HG03095 (cell line): Measurements from ENCODE around the gene CTSF.
"Not testable (repeated sequence)": the region's sequence is repeated elsewhere in the genome, so short reads cannot be mapped to it uniquely, and the experiment has no call there.

Experiments used
- ATAC-seq: cut with Tn5 transposase; IDR thresholded peaks from one replicate; pipeline ENCODE4 v1.9.1; 2021; ENCODE audit warnings: moderate library complexity; ENCODE audit not compliant: unreplicated experiment

The CTSF gene

GRCh38 chr11:66540598-66540997 lies 27.8 kb downstream of the CTSF start:
- ATAC-seq, result not testable (repeated sequence)

DNA sequence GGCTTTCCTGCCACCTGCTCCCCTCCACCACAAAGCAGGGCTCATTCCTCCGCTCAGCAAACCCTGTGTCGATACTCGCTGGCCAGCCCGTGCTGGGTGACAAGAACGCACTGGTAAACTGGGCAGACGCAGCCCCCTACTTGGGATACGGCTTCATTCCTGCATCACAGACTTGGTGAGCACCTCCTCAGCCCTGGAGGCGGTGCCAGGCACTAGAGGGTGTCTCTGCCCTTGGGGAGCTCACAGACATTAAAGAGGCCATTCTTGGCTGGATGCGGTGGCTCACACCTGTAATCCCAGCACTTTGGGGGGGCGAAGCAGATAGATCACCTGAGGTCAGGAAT lies 28.6 kb downstream of the CTSF start:
- no peak for ATAC-seq

GRCh38 chr11:66539170-66539869 lies 29.1 kb downstream of the CTSF start:
- no peak for ATAC-seq

GRCh38 chr11:66532784-66533183 lies 35.6 kb downstream of the CTSF start:
- ATAC-seq, result no peak

DNA sequence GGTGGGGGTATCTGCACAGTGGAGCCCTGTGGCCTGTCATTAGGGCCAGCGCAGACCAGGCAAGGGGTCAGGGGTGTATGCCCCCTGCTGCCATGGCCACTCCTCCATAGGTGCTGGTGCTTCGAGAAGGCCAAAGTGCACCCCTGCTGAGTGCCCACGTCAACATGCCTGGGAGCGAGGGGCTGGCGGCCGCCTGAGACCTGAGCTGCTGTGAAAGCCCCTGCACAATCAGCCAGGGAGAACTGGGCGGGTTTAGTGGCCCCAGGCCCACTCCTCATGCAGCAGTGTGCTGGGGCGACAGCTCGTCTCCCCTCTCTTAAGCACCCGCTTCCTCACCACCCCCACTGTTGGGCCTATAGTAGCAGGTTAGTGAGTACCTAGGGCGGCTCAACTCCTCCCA lies 36.6 kb downstream of the CTSF start:
- no peak for ATAC-seq

DNA sequence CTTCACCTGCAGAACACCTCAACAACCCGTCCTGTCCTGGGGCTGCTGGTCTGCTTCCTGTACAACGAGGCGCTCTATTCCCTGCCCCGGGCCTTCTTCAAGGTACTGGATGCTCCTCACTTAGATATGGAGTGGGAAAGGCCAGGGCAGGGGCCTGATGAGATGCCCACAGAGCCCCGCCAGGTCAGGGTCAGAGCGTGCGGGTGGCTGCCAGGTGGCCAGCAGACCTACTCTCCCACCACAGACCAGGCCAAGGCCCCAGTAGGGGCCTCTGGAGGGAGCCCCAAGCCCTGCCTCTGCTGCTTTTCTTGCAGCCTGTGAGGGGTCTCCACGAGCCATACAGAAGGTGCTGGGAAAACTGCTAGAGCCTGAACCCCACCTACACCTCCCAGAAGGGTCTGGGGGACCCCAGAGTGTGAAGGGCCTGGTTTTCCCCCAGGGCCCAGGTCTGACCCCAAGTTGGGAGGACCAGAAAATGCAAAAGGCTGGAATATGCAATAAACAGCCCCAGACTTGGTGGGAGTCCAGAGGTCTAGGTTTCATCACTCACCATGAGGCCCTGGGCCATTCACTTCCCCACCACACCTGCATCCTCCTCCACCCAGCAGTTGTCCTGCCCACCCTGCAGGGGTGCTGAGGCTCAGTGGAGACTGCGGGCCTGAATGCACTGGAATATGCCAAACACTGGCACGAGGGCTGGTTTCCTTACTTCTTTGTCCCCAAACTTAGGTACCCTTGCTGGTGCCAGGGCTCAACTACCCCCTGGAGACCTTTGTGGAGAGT lies 37.3 kb downstream of the CTSF start:
- ATAC-seq, result no peak

DNA sequence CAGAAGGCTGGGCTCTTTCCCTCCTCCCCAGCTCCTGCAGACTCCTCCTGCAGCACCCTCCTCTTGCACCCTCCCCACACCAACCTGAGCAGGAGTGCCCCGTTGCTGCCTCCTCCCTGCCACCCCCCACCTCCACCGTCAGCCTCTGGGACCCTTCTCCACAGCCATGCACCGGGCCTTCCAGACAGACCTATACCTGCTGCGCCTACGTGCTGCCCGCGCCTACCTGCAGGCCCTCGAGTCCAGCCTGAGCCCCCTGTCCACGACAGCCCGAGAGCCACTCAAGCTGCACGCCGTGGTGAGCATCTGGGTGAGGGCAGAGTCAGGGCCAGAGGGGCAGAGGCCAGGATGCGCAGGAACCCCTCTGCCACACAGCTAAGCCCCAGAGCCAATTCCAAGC lies 38.8 kb downstream of the CTSF start:
- no peak for ATAC-seq

DNA sequence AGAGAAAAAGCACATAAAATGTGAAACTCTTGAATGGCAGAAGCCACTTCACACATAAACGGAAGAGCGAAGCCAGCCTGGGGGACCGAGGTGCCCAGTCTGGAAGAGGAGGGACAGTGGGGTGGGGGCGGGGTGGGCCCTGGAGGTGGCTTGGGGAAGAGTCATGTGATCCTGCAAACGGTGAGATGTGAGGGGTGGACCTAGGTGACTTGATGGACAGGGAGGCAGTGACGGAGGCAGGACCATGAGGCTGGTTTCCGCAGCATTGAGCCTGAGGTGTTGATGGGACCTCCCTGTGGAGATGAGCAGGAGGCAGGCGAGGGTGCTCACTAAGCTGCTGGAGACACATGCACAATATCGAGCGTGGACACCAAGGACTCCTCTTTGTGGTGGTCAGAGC lies 39.3 kb downstream of the CTSF start:
- no peak for ATAC-seq

- ATAC-seq, result no peak
Measured at GRCh38 chr11:66524304-66525040, 43.9 kb downstream of the CTSF start.

GRCh38 chr11:66523611-66524010 lies 44.8 kb downstream of the CTSF start:
- no peak for ATAC-seq
